ENCODE data around the gene BCOR. TPM values are rescaled to one million over a fixed set of nuclear protein-coding genes. Genes with fewer than 3 reads are reported as not detected.

Gene BCOR
- total RNA-seq, 1 experiment from 2014 or later, result 0.68 TPM

GRCh38 chrX:40055495-40055894 is 42.3 kb downstream of the BCOR start:
- H3F3A ChIP-seq (ENCODE audit: insufficient read depth, low read depth), result no peaks in the 10 kb centered on the region
- H3K79me2 ChIP-seq (ENCODE audit: low read depth), result no peaks in the 10 kb centered on the region
- no peaks in the 10 kb centered on the region for H3K36me3 ChIP-seq (ENCODE audit: low read depth)
- ChIA-PET POLR2A (ENCODE audit: unreplicated experiment) (no interaction called here), CTCF (no interaction called here)
- TF ChIP-seq CTCF (conservative IDR thresholded peaks at IDR 0.05) (no peak), EZH2 (IDR thresholded peaks at IDR 0.05; ENCODE audit: low read depth) (no peak)
- H2AFZ ChIP-seq, result no peak overlapping the region
- no peaks in the 10 kb centered on the region for H3K9me3 ChIP-seq (ENCODE audit: insufficient read depth, low read depth)
- intact Hi-C loops (cut with micrococcal nuclease; ENCODE audit: unreplicated experiment), result no loop called here
- no peak overlapping the region for H3K4me2 ChIP-seq
- no peaks in the 10 kb centered on the region for H4K20me1 ChIP-seq (ENCODE audit: insufficient read depth)
- no peak overlapping the region for H3K27ac ChIP-seq
- H3K9me2 ChIP-seq (ENCODE audit: insufficient read depth), result no peaks in the 10 kb centered on the region
- BruUV-seq (replicated peaks), result no TSS peak
- no peaks in the 10 kb centered on the region for H3K4me1 ChIP-seq (replicated peaks; ENCODE audit: insufficient read depth)
- H3K27me3 ChIP-seq (ENCODE audit: insufficient read depth, low read depth), result no peaks in the 10 kb centered on the region
- DNase-seq, result no peak
- H3K4me3 ChIP-seq, result no peak overlapping the region

- ChIA-PET CTCF (no interaction called here), POLR2A (ENCODE audit: unreplicated experiment) (no interaction called here)
- BruUV-seq (replicated peaks), result no TSS peak
- Histone ChIP-seq H2AFZ (no peak overlapping the region), H3K9me2 (ENCODE audit: insufficient read depth) (no peaks in the 10 kb centered on the region), H3K9me3 (ENCODE audit: insufficient read depth, low read depth) (no peaks in the 10 kb centered on the region), H3K4me3 (no peak overlapping the region), H4K20me1 (ENCODE audit: insufficient read depth) (no peaks in the 10 kb centered on the region), H3K27ac (no peak overlapping the region), H3K36me3 (ENCODE audit: low read depth) (no peaks in the 10 kb centered on the region), H3F3A (ENCODE audit: insufficient read depth, low read depth) (no peaks in the 10 kb centered on the region), H3K4me1 (replicated peaks; ENCODE audit: insufficient read depth) (no peaks in the 10 kb centered on the region), H3K79me2 (ENCODE audit: low read depth) (no peaks in the 10 kb centered on the region), H3K4me2 (no peak overlapping the region), H3K27me3 (ENCODE audit: insufficient read depth, low read depth) (no peaks in the 10 kb centered on the region)
- intact Hi-C loops (cut with micrococcal nuclease; ENCODE audit: unreplicated experiment), result no loop called here
- DNase-seq, result no peak
- no peak for TF ChIP-seq EZH2 (IDR thresholded peaks at IDR 0.05; ENCODE audit: low read depth)
- TF ChIP-seq CTCF (conservative IDR thresholded peaks at IDR 0.05), result no peak
These were observed 43.0 kb downstream of the BCOR start for GRCh38 chrX:40054793-40055192.

GRCh38 chrX:40050532-40050931 is 47.2 kb downstream of the BCOR start:
- Histone ChIP-seq H3K27me3 (ENCODE audit: insufficient read depth, low read depth) (no peaks in the 10 kb centered on the region), H2AFZ (no peak overlapping the region), H4K20me1 (ENCODE audit: insufficient read depth) (no peaks in the 10 kb centered on the region), H3K27ac (no peak overlapping the region), H3K4me3 (no peak overlapping the region), H3K4me2 (no peak overlapping the region), H3K9me2 (ENCODE audit: insufficient read depth) (no peaks in the 10 kb centered on the region), H3K79me2 (ENCODE audit: low read depth) (no peaks in the 10 kb centered on the region), H3K9me3 (ENCODE audit: insufficient read depth, low read depth) (no peaks in the 10 kb centered on the region), H3K4me1 (replicated peaks; ENCODE audit: insufficient read depth) (no peaks in the 10 kb centered on the region), H3K36me3 (ENCODE audit: low read depth) (no peaks in the 10 kb centered on the region), H3F3A (ENCODE audit: insufficient read depth, low read depth) (no peaks in the 10 kb centered on the region)
- no TSS peak for BruUV-seq (replicated peaks)
- intact Hi-C loops (cut with micrococcal nuclease; ENCODE audit: unreplicated experiment), result no loop called here
- TF ChIP-seq EZH2 (IDR thresholded peaks at IDR 0.05; ENCODE audit: low read depth) (no peak), CTCF (conservative IDR thresholded peaks at IDR 0.05) (no peak)
- CTCF ChIA-PET, result no interaction called here
- POLR2A ChIA-PET (ENCODE audit: unreplicated experiment), result no interaction called here
- DNase-seq, result no peak

Data from PC-9 (cell line).